Activated CD4-positive, CD25-positive, alpha-beta regulatory T cell treated with anti-CD3 and anti-CD28 coated beads, Interleukin-2, amount 50 U/mL, for 72 hours (primary cell): ENCODE results near the gene PRKCQ.

Experiments used
- DNase-seq: peaks from one replicate; pipeline ENCODE4 v3.0.0; 2021

The PRKCQ gene

DNA sequence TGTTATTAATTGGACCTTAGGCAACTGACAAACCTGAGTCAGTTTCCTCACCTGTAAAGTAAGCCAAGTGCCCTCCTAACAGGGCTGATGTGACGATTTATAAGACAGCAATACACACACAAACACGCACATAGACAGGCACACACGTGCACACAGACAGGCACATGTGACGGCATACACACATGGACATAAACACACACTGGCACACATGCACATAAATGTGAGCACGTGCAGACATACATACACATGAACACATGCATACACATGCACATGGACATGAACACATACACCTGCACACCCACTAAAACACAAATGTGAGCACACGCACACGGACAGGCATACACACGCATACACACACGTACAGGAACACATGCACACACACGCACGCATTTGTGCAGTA is 148.9 kb downstream of the PRKCQ start:
- DNase-seq, result no peak

- DNase-seq, result no peak
Measured at GRCh38 chr10:6430423-6430980, 149.6 kb downstream of the PRKCQ start.

- no peak for DNase-seq
Measured at GRCh38 chr10:6427357-6427959, 152.6 kb downstream of the PRKCQ start.

DNA sequence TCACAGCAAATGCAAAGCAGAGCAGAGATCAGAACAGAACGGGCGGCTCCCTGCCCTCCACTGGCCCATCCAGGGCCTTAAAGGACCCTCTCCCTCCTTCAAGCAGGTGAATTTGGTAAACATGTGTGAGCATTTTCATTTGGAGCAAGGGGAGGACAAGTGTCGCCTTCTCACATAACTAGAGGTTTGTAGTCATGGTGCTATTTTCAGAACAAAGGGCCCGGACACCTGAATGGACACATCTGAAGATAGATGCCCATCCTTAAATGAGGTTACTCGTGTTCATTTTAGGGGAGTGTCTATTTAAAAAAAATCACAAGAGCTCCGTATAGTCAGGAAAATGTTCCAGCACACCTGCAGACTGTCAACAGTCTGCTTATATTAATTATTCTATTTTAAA is 153.8 kb downstream of the PRKCQ start:
- DNase-seq, result no peak

GRCh38 chr10:6423413-6424170 is 156.5 kb downstream of the PRKCQ start:
- DNase-seq, result no peak

- DNase-seq, result no peak
Measured at GRCh38 chr10:6423004-6423403, 157.1 kb downstream of the PRKCQ start.

- DNase-seq, result no peak
Measured at GRCh38 chr10:6418613-6419216, 161.4 kb downstream of the PRKCQ start.

DNA sequence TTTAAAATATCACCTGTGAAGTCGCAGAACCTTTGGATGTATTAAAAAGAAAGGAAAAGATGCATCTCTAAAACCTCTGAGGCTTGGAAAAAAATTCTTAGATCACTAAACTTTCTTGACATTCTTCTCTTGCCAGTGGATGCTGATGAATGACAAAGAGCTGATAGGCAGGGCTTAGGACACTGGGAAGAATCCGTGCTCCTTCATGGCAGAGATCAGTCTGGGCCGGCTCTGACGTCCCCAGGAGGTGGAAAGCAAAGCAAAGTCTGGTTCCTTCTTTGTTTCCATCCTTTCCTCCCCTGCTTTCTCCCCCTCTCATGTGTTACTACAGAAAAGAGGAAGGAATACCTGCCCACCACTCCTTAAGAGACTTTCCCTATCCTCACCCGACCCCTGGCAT is 161.9 kb downstream of the PRKCQ start:
- no peak for DNase-seq

GRCh38 chr10:6416892-6417512 is 163.1 kb downstream of the PRKCQ start:
- DNase-seq, result no peak

- DNase-seq, result no peak
Measured at GRCh38 chr10:6411436-6411835, 168.6 kb downstream of the PRKCQ start.

- DNase-seq, result no peak
Measured at GRCh38 chr10:6410830-6411229, 169.2 kb downstream of the PRKCQ start.

GRCh38 chr10:6409971-6410643 is 170.0 kb downstream of the PRKCQ start:
- DNase-seq, result no peak

DNA sequence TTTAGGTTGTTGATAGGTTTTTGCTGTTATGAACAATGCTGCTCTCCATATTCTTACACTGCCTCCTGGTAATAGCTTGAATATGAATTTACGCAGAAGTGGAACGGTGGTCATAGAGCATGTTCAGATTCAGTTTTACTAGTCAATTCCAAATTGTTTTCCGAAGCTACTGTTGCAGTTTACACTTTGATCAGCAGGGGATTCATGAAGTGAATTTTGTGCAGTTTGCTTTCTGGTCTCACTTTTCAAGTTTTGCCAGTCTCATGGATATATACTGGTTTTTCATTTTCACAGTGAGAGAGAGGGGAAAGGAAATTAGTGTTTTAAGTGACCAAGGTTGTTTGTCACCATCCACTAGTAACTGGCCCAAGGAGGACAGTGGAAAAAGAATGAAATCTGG is 171.3 kb downstream of the PRKCQ start:
- DNase-seq, result no peak

GRCh38 chr10:6407034-6407721 is 172.9 kb downstream of the PRKCQ start:
- no peak for DNase-seq

GRCh38 chr10:6406220-6407033 is 173.6 kb downstream of the PRKCQ start:
- DNase-seq, result no peak

DNA sequence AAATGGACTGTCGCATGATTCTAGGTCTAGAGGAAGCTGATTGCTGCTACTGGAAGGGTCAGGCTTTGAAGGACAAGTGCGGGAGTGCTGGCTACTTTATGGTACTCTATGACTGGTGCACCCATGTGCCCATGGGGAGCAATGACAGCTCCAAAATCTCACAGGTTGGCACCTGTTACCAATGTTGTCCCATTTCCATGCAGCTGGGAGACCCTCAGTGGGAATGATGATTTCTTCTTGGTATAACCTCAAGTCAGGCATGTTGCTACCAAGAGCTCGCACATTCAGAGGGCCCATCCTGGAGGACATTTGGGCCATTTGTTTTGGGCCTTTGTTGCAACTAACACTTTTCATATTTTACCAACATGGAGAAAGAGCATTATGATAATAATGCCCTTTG is 174.4 kb downstream of the PRKCQ start:
- DNase-seq, result no peak

- no peak for DNase-seq
Measured at GRCh38 chr10:6404127-6405072, 175.7 kb downstream of the PRKCQ start.

- no peak for DNase-seq
Measured at GRCh38 chr10:6402960-6403359, 177.1 kb downstream of the PRKCQ start.

GRCh38 chr10:6402349-6402709 is 177.7 kb downstream of the PRKCQ start:
- DNase-seq, result no peak
